Kidney (tissue), 14 donors: ENCODE measurements around the gene TCP11L1. TPM values are rescaled to one million over a fixed set of nuclear protein-coding genes. Genes with fewer than 3 reads are reported as not detected.
"Not testable (repeated sequence)": the region's sequence is repeated elsewhere in the genome, so short reads cannot be mapped to it uniquely, and the experiment has no call there.

Experiments
- DNase-seq, 5 donors: peaks; one replicate each; pipeline ENCODE4 v3.0.0-alpha.2; 2013 to 2020
- FAIRE-seq: peaks from 2 replicates; lab custom pipeline; 2012; peaks lifted over from hg19 to GRCh38; lab: Jason Lieb, UNC
- H3K27ac ChIP-seq, 2 donors: one replicate each; pipeline ENCODE4 v1.7.0; 2013; ENCODE audit warnings: low read depth in 2 of 2, low read length in 2 of 2, inconsistent platforms in 1 of 2
- H3K27me3 ChIP-seq: one replicate; pipeline ENCODE4 v1.7.1; 2013; ENCODE audit warnings: low read length, inconsistent platforms; ENCODE audit not compliant: control insufficient read depth, insufficient read depth
- H3K36me3 ChIP-seq, 3 donors: one replicate each; pipeline versions ENCODE4 v1.7.0 to v1.7.1; 2013; ENCODE audit warnings: low read length in 3 of 3, control low read depth in 1 of 3, inconsistent platforms in 1 of 3; ENCODE audit not compliant: insufficient read depth in 3 of 3, control insufficient read depth in 2 of 3
- H3K4me1 ChIP-seq, 3 donors: one replicate each; pipeline versions ENCODE4 v1.7.0 to v1.7.1; 2013; ENCODE audit warnings: low read length in 3 of 3, inconsistent platforms in 1 of 3, low read depth in 1 of 3; ENCODE audit not compliant: control insufficient read depth in 2 of 3, insufficient read depth in 2 of 3
- H3K4me3 ChIP-seq, 3 donors: one replicate each; pipeline versions ENCODE4 v1.7.0 to v1.8.1; 2013; ENCODE audit warnings: low read length in 3 of 3, control low read depth in 1 of 3, inconsistent platforms in 1 of 3
- H3K9ac ChIP-seq, 3 donors: one replicate each; pipeline versions ENCODE4 v1.7.0 to v1.7.1; 2013; ENCODE audit warnings: low read length in 3 of 3, control low read depth in 1 of 3, inconsistent platforms in 1 of 3
- H3K9me3 ChIP-seq, 3 donors: one replicate each; pipeline versions ENCODE4 v1.7.0 to v1.7.1; 2013; ENCODE audit warnings: low read length in 3 of 3, control low read depth in 1 of 3, inconsistent platforms in 1 of 3; ENCODE audit not compliant: control insufficient read depth in 2 of 3, insufficient read depth in 1 of 3
- intact Hi-C: fragments of 100-400 bp; cut with DNase I; formaldehyde crosslinking; loops from one replicate; pipeline ENCODE4 v1.11.1; 2022
- polyA plus RNA-seq: library from polyadenylated mRNA; stranded (reverse); fragments of 350-450 nt; fragmentation: Illumina TruSeq; extraction: RNeasy Lipid Tissue Mini Kit (QIAGEN cat#74804); gene quantifications from one replicate; pipeline ENCODE4 v1.2.3, GENCODE V29; 2014; ENCODE audit warnings: low read depth, low replicate concordance; ENCODE audit not compliant: insufficient read depth
- total RNA-seq: library from RNA; stranded (reverse); fragmentation: NEBNext Ultra II Directional; extraction: Animal tissue kit (Norgen Biotek cat#: 25700); gene quantifications from one replicate; pipeline ENCODE4 v1.2.1, GENCODE V29; 2021
- TF ChIP-seq, protein P1 (sequence below): IDR thresholded peaks from 3 replicates; pipeline ENCODE4 v1.5.1; 2012; ENCODE audit warnings: mild to moderate bottlenecking, moderate library complexity, borderline replicate concordance; ENCODE audit not compliant: insufficient read depth; ENCODE audit errors: extremely low read depth
- donor health status: control.
- donor health status: control.
- donor health status: control.
- donor health status: control.
- donor health status: control.
- donor health status: DM: yes; HTN: yes; CAD: no.
- donor health status: Normal renal cell carcinoma (clear cell type).

TCP11L1 gene
- total and polyA plus RNA-seq, 2 donors from 2014 or later = 4.0 to 17.9 TPM

DNA sequence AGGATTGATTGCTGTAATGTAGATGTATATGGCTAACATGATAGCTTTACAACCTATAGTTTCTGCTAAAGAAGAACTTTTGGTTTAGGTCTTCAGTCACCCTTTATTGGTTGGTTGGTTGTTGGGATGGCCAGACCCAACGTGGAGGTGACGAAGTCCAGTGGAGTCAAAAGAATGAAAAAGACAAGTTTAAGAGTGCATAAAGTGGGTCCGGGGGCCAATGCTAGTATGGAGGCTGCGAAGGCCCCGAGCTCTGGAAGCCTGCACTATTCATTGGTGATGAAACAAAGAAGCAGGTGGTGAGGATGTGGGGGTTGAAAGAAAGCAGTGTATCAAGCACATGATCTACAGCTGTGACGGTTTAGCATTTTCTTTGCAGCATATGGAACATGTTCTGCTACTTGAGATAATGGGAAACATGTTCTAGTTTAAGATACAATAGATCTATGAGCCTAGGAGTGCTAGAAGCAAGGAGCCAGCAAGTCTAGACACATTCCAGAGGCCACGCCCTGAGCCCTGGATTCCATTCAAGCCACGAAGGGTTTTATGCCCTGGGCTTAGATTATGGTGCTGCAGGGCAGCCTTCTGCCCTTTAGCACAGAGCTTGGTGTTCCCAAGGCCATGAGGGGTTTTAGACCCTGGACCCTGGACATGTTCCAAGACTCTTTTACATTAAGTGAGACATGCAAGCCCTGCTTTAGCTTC, 6.3 kb downstream of the TCP11L1 start:
- Histone ChIP-seq H3K27me3 (no peaks in the 10 kb centered on the region), H3K9ac (no peak overlapping the region), H3K4me1 (peaks cover 0 to 15% (median 4%) of the 10 kb centered on the region in 3 donors), H3K36me3 (no peaks in the 10 kb centered on the region), H3K9me3 (no peaks in the 10 kb centered on the region), H3K27ac (no peak overlapping the region), H3K4me3 (no peak overlapping the region)
- TF ChIP-seq, protein P1, sequence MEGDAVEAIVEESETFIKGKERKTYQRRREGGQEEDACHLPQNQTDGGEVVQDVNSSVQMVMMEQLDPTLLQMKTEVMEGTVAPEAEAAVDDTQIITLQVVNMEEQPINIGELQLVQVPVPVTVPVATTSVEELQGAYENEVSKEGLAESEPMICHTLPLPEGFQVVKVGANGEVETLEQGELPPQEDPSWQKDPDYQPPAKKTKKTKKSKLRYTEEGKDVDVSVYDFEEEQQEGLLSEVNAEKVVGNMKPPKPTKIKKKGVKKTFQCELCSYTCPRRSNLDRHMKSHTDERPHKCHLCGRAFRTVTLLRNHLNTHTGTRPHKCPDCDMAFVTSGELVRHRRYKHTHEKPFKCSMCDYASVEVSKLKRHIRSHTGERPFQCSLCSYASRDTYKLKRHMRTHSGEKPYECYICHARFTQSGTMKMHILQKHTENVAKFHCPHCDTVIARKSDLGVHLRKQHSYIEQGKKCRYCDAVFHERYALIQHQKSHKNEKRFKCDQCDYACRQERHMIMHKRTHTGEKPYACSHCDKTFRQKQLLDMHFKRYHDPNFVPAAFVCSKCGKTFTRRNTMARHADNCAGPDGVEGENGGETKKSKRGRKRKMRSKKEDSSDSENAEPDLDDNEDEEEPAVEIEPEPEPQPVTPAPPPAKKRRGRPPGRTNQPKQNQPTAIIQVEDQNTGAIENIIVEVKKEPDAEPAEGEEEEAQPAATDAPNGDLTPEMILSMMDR = no peak
- FAIRE-seq (no peak), DNase-seq (no peak)
- intact Hi-C loops = no loop called here

DNA sequence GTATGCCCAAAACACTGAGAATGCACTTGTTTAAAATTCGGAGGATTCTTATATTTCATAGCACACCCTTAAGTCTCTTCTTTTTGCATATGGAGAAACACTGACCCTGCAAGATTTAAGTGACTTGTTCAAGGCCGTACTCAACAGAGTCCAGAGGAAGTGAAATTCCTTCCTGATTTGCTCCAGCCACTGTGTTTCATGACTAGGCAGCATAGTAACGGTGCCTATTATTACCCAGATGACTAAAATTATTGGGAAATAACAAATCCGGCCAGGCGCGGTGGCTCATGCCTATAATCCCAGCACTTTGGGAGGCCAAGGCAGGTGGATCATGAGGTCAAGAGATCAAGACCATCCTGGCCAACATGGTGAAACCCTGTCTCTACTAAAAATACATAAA, 9.3 kb downstream of the TCP11L1 start:
- FAIRE-seq, intact Hi-C loops, DNase-seq, H3K9ac ChIP-seq, H3K36me3 ChIP-seq, H3K27me3 ChIP-seq, H3K4me3 ChIP-seq, H3K9me3 ChIP-seq, H3K27ac ChIP-seq: not testable (repeated sequence)
- peaks cover 0 to 14% (median 0%) of the 10 kb centered on the region in 3 donors for H3K4me1 ChIP-seq

DNA sequence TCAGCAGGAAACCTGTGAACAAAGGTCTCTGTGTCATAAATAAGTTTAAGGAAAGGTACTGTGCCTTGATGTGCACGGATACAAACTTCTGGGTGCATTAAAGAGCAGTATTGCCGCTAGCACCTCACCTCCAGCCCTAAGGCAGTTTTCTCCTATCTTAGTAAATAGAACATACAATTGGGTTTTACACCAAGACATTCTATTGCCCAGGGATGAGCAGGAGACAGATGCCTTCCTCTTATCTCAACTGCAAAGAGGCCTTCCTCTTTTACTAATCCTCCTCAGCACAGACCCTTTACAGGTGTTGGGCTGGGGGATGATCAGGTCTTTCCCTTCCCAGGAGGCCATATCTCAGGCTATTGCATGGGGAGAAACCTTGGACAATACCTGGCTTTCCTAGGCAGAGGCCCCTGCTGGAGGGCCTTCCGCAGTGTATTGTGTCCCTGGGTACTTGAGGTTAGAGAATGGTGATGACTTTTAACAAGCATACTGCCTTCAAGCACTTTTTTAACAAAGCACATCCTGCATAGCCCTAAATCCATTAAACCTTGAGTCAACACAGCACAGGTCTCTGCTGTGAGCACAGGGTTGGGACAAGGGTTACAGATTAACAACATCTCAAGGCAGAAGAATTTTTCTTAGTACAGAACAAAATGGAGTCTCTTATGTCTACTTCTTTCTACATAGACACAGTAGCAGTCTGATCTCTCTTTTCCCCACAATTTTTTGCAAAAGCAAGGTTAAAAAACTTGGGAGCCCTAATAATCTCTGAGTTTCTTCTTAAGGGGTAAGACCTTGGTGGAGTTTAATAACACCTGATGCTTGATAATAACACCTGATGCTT, 10.4 kb downstream of the TCP11L1 start:
- H3K9me3 ChIP-seq, H3K27me3 ChIP-seq, intact Hi-C loops, FAIRE-seq, H3K9ac ChIP-seq, H3K36me3 ChIP-seq, H3K4me1 ChIP-seq, H3K4me3 ChIP-seq, DNase-seq: not testable (repeated sequence)
- peak overlapping the region in 1 of 2 donors; percentile 13 for H3K27ac ChIP-seq

DNA sequence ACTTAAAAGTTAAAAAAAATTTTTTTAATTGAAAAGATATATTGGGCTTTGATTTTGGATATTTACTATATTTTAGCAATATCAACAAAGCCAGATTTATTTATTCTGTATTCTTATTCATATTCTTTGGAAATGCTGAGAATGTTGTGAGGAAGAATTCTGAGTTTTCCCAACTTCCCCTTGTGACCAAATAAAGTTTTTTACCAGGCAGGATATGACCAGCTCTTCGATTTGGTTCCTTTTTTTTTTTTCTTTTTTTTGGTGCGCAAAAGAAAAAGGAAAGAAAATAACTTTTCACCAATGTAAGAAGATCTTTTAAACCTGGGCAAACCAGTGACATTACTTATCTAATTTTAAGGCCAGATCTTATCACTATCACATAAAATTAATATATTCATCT, 12.9 kb downstream of the TCP11L1 start:
- H3K9ac ChIP-seq = no peak overlapping the region
- peaks cover 0 to 8% (median 6%) of the 10 kb centered on the region in 3 donors for H3K36me3 ChIP-seq
- FAIRE-seq = no peak
- H3K9me3 ChIP-seq = no peaks in the 10 kb centered on the region
- no peak overlapping the region for H3K27ac ChIP-seq
- H3K4me1 ChIP-seq = no peaks in the 10 kb centered on the region
- no peak overlapping the region for H3K4me3 ChIP-seq
- TF ChIP-seq, protein P1 = no peak
- intact Hi-C loops = no loop called here
- no peak for DNase-seq
- no peaks in the 10 kb centered on the region for H3K27me3 ChIP-seq
